ENCODE data around the gene DLG4.
"Not testable (repeated sequence)": the region's sequence is repeated elsewhere in the genome, so short reads cannot be mapped to it uniquely, and the experiment has no call there.

Gene DLG4

DNA sequence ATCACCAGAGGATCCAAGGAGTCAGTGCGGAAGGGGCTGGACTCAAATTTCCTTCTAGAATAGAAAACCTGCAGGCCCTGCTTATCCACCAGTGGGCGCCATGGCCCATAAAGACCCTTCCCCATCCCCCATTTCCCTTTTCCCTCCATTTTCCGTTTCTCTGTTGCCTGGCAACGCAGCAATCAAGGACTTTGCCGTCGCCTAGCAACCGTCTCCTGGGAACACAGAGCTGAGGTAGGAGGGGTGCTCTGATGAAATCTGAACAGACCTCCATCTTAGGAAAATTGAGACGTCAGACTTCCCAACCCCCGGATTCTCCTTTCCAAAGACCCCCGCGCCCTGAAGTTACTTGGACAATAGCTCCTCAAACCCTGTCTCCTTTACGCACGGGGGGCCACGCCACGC is 5.7 kb downstream of the DLG4 start:
- peak; percentile 99 for DNase-seq

DNA sequence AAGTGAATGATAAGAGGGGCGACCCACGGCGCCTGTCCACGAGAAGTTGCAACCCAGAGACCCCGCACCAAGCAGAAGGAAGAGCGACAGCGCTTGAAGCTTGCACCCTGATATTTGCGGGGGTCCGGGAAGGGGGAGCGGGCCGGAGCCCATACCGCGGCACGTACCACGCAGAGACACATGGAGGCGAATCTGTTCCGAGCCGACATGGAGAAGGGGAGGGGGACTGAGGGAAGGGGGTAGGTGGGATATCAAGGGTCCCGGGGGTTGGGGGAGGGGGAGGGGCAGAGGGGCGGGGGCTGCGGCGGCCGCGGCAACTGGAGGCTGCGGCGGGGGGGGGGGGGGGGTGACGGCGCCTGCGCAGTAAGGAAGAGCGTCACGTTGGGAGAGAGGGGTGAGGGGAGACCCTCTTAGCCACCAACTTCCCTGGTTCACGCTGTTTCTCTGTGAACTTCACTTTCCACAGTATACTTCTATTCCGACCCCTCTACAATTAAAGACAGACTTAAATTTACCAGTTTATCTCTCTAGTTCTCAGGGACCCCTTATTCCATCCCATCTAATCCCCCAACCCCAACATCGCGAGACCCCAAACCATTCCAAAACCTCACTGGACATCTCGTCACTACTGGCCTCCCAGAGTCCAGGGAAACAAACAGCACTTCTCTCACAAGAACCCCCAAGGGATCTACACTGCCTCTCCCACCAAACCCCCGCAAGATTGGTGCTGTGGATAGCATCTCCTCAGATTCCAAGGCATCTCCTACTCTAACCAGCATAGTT is 8.0 kb downstream of the DLG4 start:
- no peak for DNase-seq

DNA sequence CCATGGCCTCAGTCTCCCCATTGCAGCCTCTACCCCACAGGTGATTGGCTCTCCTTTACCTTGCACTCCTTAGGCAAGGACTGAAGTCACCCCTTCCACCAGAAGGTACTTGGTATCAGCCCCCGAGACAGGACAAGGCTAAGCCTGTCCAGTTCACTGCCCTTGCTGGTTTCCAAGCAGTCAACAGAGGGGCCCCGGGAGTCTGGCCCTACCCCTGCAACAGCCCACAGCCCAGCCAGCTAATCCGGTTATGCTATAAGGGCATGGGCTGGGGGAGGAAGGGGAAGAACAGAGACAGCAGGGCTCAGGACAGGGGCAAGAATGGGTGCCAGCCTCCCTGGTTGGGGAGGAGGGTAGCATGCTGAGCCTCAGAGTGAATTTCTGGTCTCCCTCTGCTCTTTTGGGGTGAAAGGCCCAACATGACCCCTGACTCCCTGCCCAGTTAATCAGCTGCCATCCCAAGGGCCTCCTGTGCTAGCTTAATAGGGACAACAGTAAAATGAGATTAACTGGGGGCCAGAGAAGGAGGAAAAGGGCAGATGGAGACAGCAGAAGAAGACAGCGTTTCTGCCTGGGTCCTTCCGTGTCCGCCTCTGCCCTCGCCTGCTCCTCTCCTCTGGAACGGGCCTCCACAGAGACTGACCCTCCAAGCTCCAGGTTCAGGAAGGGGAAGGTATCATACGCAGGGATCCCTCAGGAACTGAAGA is 10.7 kb downstream of the DLG4 start:
- no peak for DNase-seq

DNA sequence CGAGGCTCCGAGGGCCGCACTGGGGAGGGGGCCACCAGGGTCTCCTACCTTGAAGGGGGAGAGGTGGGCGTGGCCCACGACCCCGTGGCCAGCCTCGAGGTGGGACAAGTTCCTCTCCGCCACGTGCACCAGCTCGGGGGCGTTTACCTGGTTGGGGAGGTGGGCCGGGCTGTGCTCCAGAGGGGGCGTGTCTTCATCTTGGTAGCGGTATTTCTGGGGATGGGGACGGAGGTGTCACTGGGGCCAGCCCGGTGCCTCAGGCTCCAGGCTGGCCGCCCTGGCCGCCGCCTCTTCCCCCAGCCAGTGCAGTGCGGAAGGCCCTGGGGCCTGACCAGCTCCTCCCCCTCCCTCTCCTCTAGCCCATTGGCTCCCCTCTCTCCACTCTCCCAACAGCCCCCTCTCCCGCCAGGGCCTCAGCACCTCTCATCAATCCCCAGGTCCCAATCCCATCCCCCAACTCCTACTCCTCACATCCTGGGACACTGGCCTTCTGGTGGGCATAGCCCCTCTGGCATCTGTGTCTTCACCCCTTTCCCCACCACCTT is 11.5 kb downstream of the DLG4 start:
- no peak for DNase-seq

DNA sequence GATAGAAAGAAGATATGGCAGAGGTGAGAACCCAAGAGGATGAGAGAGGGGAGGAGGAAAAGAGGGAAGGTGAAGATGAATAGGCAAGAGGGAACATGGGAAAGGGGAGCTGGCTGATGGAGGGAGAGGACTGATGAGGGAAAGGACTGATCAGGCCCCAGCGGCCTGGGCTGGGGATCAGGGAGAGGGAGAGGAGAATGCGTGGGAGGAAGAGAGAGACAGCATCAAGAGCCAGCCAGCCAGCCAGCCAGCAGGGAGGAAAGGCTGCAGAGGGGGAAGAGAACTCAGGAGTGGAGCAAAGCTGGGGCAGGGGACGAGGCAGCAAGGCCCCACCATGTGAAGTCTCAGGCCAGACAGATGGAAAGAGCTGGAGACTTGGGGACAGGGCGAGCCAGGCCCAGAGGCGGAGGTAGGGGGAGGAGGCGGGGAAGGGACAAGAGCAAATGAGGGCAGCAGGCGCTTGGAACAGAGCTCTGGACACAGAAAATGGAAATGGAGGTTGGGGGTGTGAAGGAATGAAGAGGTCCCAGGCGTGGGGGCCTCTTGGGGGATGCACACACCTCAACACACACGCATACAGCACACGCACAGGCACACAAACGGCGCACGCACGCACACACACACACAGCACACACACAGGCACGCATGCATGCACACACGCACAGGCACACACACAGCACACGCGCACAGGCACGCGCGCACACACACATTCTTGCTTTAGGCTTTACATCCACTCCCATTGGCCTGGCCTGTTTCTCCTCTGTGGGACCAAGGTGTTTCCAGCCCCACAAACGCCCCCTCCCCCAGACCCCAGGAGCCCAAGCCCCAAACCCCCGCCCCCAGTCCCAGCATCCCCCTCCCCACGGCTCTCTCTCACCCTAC is 12.3 kb downstream of the DLG4 start:
- DNase-seq: no peak

DNA sequence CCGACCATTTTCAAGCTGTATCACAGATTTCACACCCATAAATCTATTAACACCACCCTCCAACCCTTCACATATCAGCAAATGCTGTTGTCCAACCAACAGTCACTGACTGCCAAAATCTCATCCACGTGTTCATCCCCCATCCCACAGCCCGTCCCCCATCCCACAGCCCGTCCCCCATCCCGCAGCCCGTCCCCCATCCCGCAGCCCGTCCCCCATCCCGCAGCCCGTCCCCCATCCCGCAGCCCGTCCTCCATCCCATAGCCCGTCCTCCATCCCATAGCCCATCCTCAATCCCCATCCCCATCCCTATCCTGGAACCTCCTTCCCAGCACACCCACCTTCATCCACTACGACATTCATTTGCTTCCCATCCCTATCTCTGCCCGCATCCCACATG is 14.1 kb downstream of the DLG4 start:
- DNase-seq: no peak

DNA sequence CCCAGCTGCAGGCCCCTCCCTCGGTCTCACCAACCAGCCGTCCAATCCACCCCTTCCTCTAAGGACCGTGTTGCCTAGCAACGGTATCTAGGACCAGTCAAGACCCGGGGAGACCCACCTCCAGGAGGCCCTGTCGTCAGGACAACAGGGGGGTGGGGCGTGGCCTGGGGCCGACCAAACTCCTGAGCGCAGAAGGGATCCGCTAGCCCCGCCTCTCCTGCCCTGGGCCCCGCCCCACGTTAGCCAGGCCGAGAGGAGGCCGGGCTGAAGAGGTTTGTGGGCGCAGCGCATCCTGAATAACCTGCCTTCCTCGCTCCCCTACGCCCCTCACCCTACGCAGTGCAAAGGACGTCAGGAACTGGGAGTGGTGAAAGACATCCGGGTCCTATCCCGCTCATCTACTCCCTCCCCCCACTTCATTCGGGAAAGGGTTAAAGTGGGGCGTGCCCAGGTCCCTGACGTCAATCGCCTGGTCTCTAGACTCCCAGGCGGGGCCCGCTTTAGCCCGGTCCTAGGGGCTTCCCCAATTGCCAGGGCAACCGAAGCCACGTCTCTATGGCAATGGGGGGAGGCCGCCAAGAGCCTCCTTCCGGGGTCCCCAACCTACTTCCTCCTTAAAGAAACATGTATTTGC is 14.7 kb downstream of the DLG4 start:
- DNase-seq: peak; percentile 94

DNA sequence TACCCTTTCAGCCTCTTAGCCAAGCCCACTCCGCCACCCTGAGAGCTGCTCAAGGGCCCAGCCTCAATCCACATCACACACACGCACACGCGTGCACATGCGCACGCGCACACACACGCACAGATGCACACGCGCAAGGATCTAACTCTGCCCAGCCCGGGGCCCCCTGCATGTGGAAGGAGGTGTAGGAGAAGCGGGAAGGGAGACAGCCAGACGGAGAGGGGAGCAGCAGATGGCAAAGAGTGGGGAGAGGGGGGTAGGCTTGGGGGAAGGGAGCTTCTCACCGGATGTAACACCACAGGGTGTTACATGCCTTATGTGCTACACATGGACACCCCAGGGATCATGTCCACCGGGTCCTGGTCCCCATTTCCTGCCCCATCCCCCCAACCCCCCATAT is 15.3 kb downstream of the DLG4 start:
- peak; percentile 63 for DNase-seq

DNA sequence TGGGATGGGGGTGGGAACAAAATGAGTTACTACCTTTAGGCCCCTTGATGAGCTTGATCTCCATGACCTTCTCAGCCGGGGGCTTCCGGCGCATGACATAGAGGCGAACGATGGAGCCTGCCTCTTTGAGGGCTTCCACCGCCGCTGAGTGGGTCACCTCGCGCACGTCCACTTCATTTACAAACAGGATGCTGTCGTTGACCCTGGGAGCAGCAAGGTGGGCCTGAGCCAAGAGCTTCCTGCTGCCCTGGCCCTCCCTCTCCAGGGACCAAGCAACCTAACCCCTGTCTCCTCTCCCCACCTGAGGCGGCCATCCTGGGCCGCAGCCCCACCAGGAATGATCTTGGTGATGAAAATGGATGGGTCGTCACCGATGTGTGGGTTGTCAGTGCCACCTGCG is 16.2 kb downstream of the DLG4 start:
- no peak for DNase-seq

DNA sequence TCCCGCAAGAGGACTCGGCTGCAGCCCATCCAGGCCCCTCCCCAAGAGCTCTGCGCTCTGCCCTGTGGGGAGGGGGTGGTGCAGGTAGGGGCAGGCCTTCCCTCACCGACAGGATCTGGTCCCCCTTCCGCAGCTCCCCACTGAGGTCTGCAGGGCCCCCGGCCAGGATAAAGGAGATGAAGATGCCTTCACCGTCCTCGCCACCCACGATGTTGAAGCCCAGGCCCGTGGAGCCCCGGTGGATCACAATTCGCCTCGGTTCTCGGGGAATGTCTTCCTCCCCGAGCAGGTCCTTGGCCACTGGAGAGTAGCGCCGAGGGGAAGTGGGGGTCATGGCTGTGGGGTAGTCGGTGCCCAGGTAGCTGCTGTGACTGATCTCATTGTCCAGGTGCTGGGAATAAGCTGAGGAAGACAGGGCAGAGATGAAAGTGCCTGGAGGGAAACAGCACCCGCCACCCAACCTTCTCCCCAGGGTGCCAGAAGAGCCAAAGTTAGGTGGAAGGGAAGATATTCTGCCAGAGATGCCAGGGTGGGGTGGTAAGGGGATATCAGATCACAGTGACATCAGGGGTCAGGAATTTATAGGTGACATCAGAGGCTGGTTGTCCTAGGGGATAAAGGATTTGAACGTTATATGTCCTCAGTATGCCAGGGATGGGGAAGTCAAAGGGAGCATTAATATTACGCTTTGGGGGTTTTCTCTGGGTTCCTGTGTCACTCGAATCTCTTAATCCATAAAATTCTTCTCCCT is 22.8 kb downstream of the DLG4 start:
- DNase-seq: no peak

DNA sequence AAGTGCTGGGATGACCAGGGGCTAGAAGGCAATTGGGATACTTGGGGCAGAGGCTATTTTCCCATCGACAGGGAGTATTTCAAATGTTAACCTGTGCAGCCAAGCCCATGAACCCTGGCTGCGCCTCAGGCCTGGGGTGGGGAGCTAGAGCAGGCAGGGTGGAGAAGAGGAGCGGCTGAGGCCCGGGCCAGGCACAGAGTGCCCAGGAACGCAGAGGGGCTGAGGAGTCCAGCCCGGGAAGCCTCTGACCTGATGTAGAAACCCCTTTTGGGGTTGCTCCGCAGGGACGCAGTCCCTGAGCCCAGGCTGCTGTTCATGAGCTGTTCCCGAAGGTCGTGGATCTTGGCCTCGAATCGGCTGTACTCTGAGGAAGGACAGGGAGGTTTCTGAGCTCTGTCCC is 23.7 kb downstream of the DLG4 start:
- DNase-seq: no peak

DNA sequence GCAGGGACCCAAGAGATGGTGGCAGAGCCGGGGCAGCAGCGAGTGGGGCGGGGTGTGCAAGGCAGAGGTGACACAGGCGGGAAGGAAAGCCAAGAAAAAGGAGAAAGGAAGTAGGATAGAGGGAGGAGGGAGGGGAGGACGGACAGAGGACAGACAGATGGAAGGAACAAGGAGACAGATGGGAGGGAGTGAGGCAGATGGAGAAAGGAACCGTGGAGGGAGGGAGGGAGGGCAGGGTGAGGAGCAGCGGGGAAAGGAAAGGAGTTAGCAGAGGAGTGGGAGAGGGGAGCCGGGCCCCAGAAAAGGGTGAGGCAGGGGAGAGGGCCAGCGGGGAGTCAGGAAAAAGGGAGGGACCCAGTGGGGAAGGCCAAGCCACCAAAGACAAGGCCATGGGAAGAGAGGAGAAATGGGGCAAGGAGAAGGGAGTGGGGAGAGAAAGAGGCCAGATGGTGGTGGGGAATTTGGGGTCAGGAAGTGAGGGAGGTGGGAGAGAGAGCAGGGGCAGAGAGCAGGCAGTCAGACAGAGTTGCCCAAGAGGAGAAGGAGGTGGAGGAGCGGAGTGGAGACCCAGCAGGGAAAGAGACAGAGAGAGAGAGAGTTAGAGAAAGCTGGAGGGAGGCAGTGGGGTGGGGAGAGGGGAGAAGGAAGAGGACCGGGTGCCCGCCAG is 27.2 kb downstream of the DLG4 start:
- DNase-seq: no peak

DNA sequence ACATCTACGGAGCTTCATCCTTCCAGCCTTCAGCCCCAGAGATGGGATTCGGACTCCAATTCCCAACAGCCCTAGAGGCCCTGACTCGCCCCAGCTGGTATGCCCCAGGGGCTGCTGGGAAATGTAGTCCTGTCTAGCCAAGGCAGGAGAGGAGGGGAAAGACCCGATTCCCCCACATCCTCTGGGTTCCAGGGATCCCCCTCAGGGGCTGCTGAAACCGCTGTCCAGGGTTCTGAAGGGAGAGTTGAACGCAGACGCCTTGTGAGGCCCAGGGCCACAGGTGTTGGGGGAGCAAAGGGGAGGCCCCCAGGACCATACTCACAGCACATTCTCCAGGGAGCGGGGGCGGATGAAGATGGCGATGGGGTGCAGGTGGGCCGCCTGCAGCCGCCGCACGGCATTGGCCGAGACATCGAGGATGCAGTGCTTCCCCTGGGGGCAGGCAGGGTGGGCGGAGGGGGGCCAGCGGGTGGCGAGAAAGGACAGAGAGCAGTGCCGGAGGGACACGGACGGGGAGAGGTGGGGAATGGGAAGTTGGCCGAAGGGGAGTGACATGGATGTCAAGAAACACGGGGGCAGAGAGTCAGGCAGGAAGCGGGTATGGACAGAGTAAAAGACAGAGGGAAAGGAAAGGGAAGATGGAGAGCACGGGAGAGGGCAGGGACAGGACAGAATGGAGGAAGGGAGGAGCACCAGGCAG is 27.9 kb downstream of the DLG4 start:
- DNase-seq: no peak

DNA sequence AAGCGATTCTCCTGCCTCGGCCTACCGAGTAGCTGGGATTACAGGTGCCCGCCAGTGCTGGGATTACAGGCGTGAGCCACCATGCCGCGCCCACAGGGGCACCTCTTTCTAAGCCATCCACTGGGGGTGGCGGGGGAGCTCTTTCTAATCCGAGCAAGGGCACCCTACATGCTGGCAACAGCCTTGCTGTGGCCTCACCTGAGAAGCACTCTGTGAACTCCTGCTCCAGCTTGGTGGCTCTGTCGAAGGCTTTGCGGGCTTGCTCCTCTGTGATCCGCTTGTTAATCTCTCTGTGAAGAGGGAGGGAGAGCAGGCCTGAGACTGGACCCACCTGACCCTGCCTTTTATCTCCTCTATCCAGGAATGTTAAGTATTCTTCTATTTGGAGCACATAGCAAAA is 28.6 kb downstream of the DLG4 start:
- DNase-seq: no peak

DNA sequence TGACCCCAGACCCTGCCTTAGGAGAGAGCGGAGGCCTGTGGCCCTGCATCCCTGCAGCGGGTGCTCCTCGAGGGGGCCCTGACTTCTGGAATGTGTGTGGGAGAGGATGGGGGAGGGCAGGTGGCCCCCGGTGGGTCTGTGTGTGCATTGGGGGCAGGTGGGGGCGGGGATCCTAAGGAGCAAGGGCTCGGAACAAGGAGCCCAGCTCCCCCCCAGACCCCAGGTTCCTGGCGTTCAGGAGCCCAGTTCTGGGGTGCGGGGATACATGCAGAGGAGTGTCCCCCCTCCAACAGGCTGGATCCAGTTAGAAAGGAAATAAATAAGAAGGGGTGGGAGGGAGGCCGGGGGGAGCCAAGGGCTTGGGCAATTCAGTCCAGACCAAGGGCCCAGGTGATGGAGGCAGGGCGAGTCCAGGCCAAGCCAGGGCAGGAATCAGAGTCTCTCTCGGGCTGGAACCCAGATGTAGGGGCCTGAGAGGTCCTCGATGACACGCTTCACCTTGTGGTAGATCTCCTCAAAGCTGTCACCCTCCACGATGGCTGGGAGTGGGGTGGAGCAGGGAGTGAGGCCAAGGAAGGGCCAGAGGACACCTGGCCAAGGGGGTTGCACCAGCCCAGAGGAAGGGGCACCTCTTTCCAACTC is 29.2 kb downstream of the DLG4 start:
- no peak for DNase-seq

DNA sequence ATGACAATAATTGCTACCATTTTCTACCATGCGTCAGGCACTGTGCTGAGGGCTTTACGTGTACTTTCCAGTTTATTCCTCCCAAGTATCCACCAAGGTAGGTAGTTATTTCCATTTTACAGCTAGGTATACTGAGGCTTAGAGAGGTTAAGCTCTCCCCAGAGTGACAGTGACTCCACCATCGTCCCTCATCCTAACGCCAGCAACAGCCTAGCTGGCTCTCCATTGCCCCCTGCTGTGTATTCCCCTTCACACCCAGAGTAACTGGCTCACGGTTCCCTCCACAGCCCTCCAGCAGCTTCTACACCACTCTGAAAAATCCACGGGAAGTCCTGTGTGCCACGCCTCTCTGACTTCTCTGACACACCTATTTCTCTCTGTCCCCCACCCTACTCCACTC is 33.4 kb downstream of the DLG4 start:
- DNase-seq: no peak

DNA sequence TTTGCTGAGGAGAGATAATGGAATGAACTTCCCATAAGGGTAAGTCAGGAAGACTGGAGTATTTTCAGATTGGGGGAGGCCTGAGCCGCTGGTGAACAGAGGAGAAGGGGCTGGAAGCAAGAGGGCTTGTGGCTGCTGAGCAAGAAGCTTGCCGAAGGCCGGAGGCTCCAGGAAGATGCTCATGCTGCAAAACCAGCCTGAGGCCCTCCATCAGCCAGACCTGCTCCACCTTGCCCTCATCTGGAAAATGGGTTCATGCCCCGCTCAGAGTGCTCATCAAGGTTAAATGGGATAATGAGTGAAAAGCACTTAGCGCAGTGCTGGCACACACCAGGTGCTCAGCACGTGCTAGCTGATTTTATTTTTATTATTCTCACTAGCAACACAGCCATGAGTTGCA is 35.0 kb downstream of the DLG4 start:
- DNase-seq: no peak

DNA sequence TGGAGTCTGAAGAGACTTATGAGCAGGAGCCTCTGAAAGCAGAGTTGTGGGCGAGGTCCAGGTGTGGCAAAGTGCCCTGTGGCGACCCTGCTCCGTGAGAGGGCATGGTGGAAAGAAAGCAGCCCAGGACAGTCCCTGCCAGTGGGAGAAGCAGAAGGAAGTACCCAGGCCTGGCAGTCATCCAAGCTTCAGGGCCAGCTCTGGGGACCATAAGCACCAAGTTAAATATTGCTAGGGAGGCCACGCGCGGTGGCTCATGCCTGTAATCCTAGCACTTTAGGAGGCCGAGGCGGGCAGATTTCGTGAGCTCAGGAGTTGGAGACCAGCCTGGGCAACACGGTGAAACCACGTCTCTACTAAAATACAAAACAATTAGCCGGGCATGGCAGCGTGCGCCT is 35.5 kb downstream of the DLG4 start:
- peak; percentile 59 for DNase-seq

DNA sequence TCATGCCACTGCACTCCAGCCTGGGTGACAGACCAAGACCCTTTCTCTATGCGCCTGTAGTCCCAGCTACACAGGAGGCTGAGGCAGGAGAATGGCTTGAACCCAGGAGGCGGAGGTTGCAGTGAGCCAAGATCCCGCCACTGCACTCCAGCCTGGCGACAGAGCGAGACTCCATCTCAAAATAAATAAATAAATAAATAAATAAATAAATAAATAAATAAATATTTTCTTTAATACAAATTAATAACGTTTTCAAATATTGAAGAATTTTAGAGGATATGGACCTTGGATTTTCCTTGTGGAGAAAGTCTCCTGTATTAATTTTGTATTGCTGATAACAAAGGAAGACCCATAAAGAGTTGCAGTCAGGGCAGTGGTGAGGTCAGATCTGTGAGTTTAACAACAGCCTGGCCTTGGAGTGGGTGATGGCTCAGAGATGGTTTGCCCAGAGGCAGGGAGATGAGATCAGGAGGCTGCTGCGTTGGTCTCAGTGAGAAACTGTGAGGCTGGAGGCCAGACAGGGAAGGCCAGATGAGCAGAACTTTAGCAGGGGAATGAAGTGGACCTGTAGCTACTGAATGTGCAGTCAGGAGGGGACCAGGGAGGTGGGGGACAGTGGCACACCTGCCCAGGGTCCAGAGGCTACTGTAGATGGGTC is 36.1 kb downstream of the DLG4 start:
- DNase-seq: no peak

DNA sequence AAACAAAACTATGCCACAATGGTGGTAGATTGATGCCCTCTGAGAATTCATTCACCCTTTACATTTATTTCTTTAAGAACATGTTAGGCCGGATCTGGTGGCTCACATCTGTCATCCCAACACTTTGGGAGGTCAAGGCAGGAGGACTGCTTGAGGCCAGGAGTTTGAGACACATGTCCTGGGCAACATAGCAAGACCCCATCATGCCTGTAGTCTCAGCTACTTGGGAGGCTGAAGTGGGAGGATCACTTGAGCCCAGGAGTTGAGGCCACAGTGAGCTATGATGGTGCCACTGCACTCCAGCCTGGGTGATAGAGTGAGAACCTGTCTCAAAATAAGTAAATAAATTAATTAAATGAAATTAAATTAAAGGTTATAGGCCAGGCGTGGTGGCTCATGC is 37.5 kb downstream of the DLG4 start:
- DNase-seq: not testable (repeated sequence)
